22Rv1 (cell line): ENCODE measurements around the gene KIDINS220.

Experiments
- CTCF ChIP-seq: fragments of 450-650 bp; IDR thresholded peaks from 2 replicates; pipeline ENCODE4 v1.5.1; 2017; ENCODE audit warnings: mild to moderate bottlenecking
- ZFX ChIP-seq: fragments of 450-650 bp; IDR thresholded peaks from 2 replicates; pipeline ENCODE4 v1.6.1; 2017; ENCODE audit warnings: antibody characterized with exemption, borderline replicate concordance

- TF ChIP-seq CTCF, result no peak
- no peak for TF ChIP-seq ZFX
These were observed 31.9 kb downstream of the KIDINS220 start for GRCh38 chr2:8805278-8806210.
